Measurements from ENCODE around the gene MTCL3.

Gene MTCL3

GRCh38 chr6:127515234-127515793 is 3.8 kb downstream of the MTCL3 start:
- H3K4me1 Mint-ChIP-seq = peaks cover 32 to 36% of the 10 kb centered on the region in 2 experiments
- H3K4me3 Mint-ChIP-seq = peak overlapping the region; percentile 74 to 86
- TF ChIP-seq CTCF (conservative IDR thresholded peaks at IDR 0.05) = peak; percentile 43; the same call in 2 of the 3 replicates
- Histone ChIP-seq H3K4me2 (ENCODE audit: insufficient read depth, insufficient read length, low read length) (peak overlapping the region; percentile 94), H2AK5ac (ENCODE audit: insufficient read length, low read length) (no peak overlapping the region), H3K14ac (ENCODE audit: insufficient read depth, low read length) (no peak overlapping the region), H4K5ac (ENCODE audit: insufficient read length, low read depth, low read length) (no peak overlapping the region), H4K20me1 (ENCODE audit: control insufficient read depth, insufficient read depth, insufficient read length) (no peaks in the 10 kb centered on the region), H3K79me1 (ENCODE audit: insufficient read depth, low read depth, low read length, poor library complexity, severe bottlenecking) (peaks cover 2% of the 10 kb centered on the region), H3K23ac (ENCODE audit: insufficient read length, low read depth, low read length) (no peak overlapping the region), H3K56ac (ENCODE audit: insufficient read length, low read depth, low read length) (no peak overlapping the region), H2BK5ac (ENCODE audit: insufficient read length, low read length) (no peak overlapping the region), H4K8ac (replicated peaks; ENCODE audit: insufficient read length, low read depth, low read length) (no peak overlapping the region), H3K4ac (ENCODE audit: low read depth, low read length) (no peak overlapping the region), H3K79me2 (ENCODE audit: insufficient read depth, low read length) (no peaks in the 10 kb centered on the region), H4K91ac (ENCODE audit: insufficient read length, low read depth, low read length) (no peak overlapping the region), H3T11ph (ENCODE audit: low read length) (no peak overlapping the region), H2BK20ac (ENCODE audit: low read depth, low read length, poor library complexity, severe bottlenecking) (no peak overlapping the region), H3K18ac (ENCODE audit: insufficient read length, low read depth, low read length) (peak overlapping the region; percentile 34), H3K4me1 (ENCODE audit: insufficient read depth, low read length) (no peaks in the 10 kb centered on the region), H2BK120ac (ENCODE audit: low read depth, low read length, poor library complexity, severe bottlenecking) (no peak overlapping the region), H3K9me3 (ENCODE audit: control insufficient read depth, low read depth, low read length) (no peaks in the 10 kb centered on the region), H3K27ac (ENCODE audit: insufficient read length, low read depth, low read length) (no peak overlapping the region), H2AFZ (ENCODE audit: low read length) (no peak overlapping the region), H3K23me2 (ENCODE audit: insufficient read length, low read depth, low read length, poor library complexity, severe bottlenecking) (peaks cover 34% of the 10 kb centered on the region), H2BK15ac (ENCODE audit: low read depth, low read length) (no peak overlapping the region; the same call in 1 of the 2 replicates), H3K9ac (ENCODE audit: extremely low read depth, insufficient read length, low read length) (peak overlapping the region; percentile 17), H3K27me3 (ENCODE audit: insufficient read depth, low read length) (no peaks in the 10 kb centered on the region), H2BK12ac (ENCODE audit: insufficient read length, low read depth, low read length) (no peak overlapping the region)
- WGBS (ENCODE audit: extremely low coverage, insufficient read length, low lambda C conversion rate) = no CpG with 5 or more reads among the region's 38 CpGs
- H3K27ac Mint-ChIP-seq = peak overlapping the region in 2 of 3 experiments; percentile 22 to 65; a peak in 1 of 7 replicates
- peaks cover 37% of the 10 kb centered on the region for H3K27me3 Mint-ChIP-seq (ENCODE audit: low read depth)
- no peaks in the 10 kb centered on the region; a peak in 1 of 5 replicates for H3K9me3 Mint-ChIP-seq
- H3K36me3 Mint-ChIP-seq (ENCODE audit: insufficient read depth in 1 of 3, low read depth in 3 of 3) = peaks cover 6 to 33% (median 19%) of the 10 kb centered on the region in 3 experiments
- DNase-seq = peak; percentile 82

Measured in H9 (cell line).